HUES6 (cell line): ENCODE results near the gene SLC39A11.

ENCODE experiments used
- H3K27ac ChIP-seq: 2 replicates; pipeline ENCODE4 v1.7.0; 2013; ENCODE audit warnings: low read depth, mild to moderate bottlenecking, low read length, inconsistent platforms
- H3K27me3 ChIP-seq: 2 replicates; pipeline ENCODE4 v1.6.1; 2013; ENCODE audit warnings: low read length; ENCODE audit not compliant: control insufficient read depth, insufficient read depth
- H3K36me3 ChIP-seq: 2 replicates; pipeline ENCODE4 v1.6.1; 2013; ENCODE audit warnings: low read length; ENCODE audit not compliant: control insufficient read depth, insufficient read depth
- H3K4me1 ChIP-seq: 2 replicates; pipeline ENCODE4 v1.6.1; 2013; ENCODE audit warnings: low read length; ENCODE audit not compliant: control insufficient read depth, insufficient read depth
- H3K4me3 ChIP-seq: 2 replicates; pipeline ENCODE4 v1.5.1; 2013; ENCODE audit warnings: low read depth, low read length
- H3K9ac ChIP-seq: one replicate; pipeline ENCODE4 v1.6.1; 2013; ENCODE audit warnings: mild to moderate bottlenecking, low read length
- H3K9me3 ChIP-seq: 2 replicates; pipeline ENCODE4 v1.6.1; 2013; ENCODE audit warnings: low read depth, low read length; ENCODE audit not compliant: control insufficient read depth, insufficient read depth

Gene SLC39A11

DNA sequence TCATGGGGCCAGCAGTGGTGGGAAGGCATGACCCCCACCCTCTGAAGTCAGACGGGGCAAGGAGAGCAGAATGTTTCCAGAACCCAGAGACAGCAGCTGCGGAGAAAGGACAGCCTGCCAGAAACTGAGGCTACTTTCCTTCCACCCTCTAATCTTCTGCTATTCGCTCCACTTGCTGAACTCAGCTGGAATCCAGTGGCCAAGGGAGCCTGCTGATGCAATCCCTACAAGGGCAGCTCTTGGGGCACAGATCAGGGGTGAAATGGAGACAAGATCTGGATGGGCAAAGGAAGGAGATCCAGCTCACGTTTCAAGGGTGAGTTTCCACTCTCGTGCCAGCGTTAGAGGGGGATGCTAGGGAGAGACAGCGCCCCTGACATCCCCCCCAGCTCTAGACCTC is 479.1 kb downstream of the SLC39A11 start:
- Histone ChIP-seq H3K9me3 (no peaks in the 10 kb centered on the region), H3K4me3 (no peak overlapping the region), H3K27me3 (peaks cover 9% of the 10 kb centered on the region), H3K9ac (no peak overlapping the region), H3K36me3 (no peaks in the 10 kb centered on the region), H3K27ac (no peak overlapping the region), H3K4me1 (peaks cover 32% of the 10 kb centered on the region)

DNA sequence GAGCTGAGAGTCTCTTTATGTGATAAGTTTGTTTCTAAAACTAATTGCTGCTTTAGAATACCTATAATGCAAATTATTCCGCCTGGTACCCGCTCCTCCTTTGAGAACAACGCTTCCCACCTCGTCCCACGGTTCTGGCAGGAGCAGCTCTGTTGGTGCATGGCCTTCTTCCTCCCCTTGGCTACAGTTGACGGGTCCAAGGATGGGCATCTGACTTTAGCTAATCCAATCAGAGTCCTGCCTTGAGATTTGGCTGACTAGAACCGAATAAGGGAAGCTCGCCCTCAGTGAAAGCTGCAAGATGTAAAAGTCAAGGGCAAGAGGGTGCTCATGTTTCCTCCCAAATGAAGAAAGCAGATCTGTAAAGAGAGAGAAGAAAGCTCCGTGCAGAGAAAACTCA is 481.3 kb downstream of the SLC39A11 start:
- Histone ChIP-seq H3K9me3 (peaks cover 2% of the 10 kb centered on the region; the same call in 1 of the 2 replicates), H3K36me3 (no peaks in the 10 kb centered on the region), H3K4me1 (peaks cover 17% of the 10 kb centered on the region), H3K9ac (no peak overlapping the region), H3K27me3 (peaks cover 9% of the 10 kb centered on the region), H3K27ac (no peak overlapping the region), H3K4me3 (no peak overlapping the region)

DNA sequence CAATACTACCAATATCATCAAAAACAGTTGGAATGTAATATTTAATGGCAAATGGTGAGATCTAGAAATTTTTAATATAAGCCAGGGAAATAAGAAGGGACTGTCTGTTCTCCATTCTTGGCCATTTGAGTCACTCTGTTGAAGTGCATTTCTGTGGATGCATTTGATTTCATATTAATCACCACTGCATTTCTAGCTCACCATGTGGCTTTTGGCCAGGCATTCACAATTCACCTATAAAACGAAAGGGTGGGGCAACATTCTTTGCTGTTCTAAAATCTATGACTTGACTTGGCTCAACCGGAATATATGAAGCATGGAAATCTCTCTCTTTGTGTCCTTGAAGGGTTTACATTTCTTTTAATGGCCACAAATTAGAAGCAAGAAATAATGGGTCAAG is 483.0 kb downstream of the SLC39A11 start:
- H3K9ac ChIP-seq: no peak overlapping the region
- no peak overlapping the region for H3K4me3 ChIP-seq
- H3K36me3 ChIP-seq: no peaks in the 10 kb centered on the region
- peaks cover 9% of the 10 kb centered on the region for H3K27me3 ChIP-seq
- H3K4me1 ChIP-seq: peaks cover 7% of the 10 kb centered on the region; the same call in 1 of the 2 replicates
- peaks cover 2% of the 10 kb centered on the region; the same call in 1 of the 2 replicates for H3K9me3 ChIP-seq
- no peak overlapping the region for H3K27ac ChIP-seq

DNA sequence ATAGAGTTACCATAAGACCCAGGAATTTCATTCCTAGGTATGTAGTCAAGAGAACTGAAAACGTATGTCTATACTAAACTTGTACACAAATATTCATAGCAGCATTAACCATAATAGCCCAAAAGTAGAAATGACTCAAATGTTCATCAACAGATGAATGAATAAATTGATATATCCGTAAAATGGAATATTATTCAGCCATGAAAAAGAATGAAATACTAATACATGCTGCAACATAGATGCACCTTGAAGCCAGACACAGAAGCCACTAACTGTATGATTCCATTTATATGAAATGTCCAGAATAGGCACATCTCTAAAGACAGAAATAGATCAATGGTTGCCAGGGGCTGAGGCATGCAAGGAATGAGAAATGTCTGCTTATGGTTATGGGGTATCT is 484.1 kb downstream of the SLC39A11 start:
- Histone ChIP-seq H3K4me1 (peaks cover 4% of the 10 kb centered on the region), H3K27me3 (peaks cover 1% of the 10 kb centered on the region), H3K36me3 (no peaks in the 10 kb centered on the region), H3K9ac (no peak overlapping the region), H3K4me3 (no peak overlapping the region), H3K27ac (no peak overlapping the region), H3K9me3 (peaks cover 2% of the 10 kb centered on the region; the same call in 1 of the 2 replicates)

DNA sequence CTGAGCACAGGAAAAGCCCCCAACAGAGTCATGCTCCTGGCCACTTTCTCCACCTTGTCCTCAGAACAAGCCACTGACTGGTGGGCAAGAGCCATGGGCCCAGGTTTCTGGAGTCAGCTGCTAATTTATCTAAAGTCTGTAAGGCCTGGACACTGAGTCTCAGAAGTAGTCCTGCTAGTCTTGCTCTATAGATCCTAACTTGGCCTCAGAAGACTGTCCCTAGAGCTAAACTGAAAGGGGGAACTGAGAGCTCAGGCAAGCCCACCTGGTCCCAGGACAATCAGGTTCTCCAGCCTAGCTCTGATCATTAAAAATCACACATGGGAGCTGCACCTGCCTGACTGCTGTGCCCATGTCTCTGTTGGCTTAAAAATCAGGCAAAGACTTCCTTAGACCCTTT is 485.8 kb downstream of the SLC39A11 start:
- H3K9ac ChIP-seq: no peak overlapping the region
- no peak overlapping the region for H3K27ac ChIP-seq
- H3K9me3 ChIP-seq: peaks cover 2% of the 10 kb centered on the region; the same call in 1 of the 2 replicates
- no peak overlapping the region for H3K4me3 ChIP-seq
- H3K36me3 ChIP-seq: no peaks in the 10 kb centered on the region
- H3K27me3 ChIP-seq: peaks cover 4% of the 10 kb centered on the region; the same call in 1 of the 2 replicates
- peaks cover 13% of the 10 kb centered on the region for H3K4me1 ChIP-seq

DNA sequence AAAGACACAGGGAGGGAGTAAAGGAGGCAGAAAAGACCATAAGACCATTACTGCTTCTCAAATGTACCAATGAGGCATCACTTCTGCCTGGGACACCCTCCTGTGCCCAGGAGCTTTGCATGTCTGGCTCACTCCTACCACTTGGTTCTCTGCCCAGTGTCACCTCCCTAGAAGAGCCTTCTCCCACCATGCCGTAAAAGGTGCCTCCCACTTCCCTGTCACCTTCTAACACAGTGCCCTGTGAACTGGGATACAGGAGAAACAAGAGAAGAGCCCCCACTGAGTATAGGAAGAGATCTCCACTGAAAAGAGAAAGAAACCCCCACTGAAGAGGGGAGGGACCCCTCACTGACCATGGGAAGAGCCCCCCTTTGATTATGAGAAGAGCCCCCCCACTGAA is 486.9 kb downstream of the SLC39A11 start:
- Histone ChIP-seq H3K36me3 (no peaks in the 10 kb centered on the region), H3K27ac (no peak overlapping the region), H3K4me3 (no peak overlapping the region), H3K27me3 (peaks cover 4% of the 10 kb centered on the region; the same call in 1 of the 2 replicates), H3K9me3 (peaks cover 2% of the 10 kb centered on the region; the same call in 1 of the 2 replicates), H3K9ac (no peak overlapping the region), H3K4me1 (peaks cover 13% of the 10 kb centered on the region)

DNA sequence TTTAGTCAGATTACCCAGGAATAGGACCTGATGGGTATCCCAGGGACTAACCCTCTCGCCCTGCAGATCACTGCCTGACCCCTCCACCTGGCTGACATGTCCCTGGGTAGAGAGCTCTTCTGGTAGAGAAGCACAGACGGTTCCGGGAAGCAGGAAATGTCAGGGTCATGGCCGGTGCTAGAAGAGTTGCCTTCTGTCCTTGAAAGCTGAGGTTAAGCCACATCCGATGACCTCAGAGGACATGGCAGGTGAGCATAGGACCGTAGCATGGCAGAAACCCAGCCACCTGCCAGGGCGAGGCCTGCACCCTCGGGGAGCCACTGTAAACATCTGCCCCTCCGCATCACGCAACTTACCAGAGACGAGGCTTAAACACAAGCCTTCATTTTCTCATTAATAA is 488.0 kb downstream of the SLC39A11 start:
- Histone ChIP-seq H3K4me1 (peaks cover 13% of the 10 kb centered on the region), H3K27ac (no peak overlapping the region), H3K9me3 (peaks cover 2% of the 10 kb centered on the region; the same call in 1 of the 2 replicates), H3K27me3 (peaks cover 4% of the 10 kb centered on the region; the same call in 1 of the 2 replicates), H3K36me3 (no peaks in the 10 kb centered on the region), H3K9ac (no peak overlapping the region), H3K4me3 (no peak overlapping the region)

DNA sequence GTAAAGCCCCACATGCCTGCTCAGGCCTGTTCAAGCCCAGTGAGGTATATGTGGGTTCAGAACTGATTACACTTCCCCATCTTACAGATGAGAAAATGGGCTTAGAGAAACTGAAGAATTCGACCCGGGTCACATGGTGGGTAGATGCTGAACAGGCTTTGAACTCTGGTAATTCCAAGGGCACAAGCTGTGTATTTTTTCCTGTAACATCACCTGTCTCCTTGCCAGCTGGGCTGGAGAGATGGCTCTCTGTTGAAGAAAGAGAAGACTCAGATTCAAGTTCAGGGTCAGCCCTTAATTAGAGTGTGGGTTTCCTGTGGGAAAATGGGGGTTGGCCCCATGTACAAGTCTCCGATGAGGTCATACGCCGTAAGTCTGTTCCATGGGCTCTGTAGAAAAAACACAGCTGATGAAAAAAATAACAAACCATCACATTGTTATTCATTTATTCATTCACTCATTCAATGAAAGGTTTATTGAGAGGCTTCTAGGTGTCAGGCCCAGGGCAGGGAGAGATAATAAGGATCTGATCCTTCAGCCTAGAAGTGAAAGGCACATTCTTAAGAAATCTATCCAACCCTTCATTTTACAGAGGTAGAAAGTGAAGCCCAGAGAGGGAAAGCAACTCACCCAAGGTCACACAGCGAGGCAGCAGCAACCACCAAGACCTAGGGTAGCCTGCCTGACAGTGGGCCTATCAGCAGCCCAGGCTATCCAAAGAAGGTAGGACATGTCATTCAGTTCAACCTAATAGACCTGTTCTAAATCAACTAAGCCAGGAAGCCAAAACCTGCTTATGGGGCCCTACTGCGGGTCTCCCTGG is 488.9 kb downstream of the SLC39A11 start:
- H3K9ac ChIP-seq: no peak overlapping the region
- peaks cover 2% of the 10 kb centered on the region; the same call in 1 of the 2 replicates for H3K9me3 ChIP-seq
- H3K4me1 ChIP-seq: peaks cover 13% of the 10 kb centered on the region
- H3K36me3 ChIP-seq: no peaks in the 10 kb centered on the region
- H3K27me3 ChIP-seq: peaks cover 4% of the 10 kb centered on the region; the same call in 1 of the 2 replicates
- no peak overlapping the region for H3K27ac ChIP-seq
- peak overlapping the region; percentile 31 for H3K4me3 ChIP-seq

DNA sequence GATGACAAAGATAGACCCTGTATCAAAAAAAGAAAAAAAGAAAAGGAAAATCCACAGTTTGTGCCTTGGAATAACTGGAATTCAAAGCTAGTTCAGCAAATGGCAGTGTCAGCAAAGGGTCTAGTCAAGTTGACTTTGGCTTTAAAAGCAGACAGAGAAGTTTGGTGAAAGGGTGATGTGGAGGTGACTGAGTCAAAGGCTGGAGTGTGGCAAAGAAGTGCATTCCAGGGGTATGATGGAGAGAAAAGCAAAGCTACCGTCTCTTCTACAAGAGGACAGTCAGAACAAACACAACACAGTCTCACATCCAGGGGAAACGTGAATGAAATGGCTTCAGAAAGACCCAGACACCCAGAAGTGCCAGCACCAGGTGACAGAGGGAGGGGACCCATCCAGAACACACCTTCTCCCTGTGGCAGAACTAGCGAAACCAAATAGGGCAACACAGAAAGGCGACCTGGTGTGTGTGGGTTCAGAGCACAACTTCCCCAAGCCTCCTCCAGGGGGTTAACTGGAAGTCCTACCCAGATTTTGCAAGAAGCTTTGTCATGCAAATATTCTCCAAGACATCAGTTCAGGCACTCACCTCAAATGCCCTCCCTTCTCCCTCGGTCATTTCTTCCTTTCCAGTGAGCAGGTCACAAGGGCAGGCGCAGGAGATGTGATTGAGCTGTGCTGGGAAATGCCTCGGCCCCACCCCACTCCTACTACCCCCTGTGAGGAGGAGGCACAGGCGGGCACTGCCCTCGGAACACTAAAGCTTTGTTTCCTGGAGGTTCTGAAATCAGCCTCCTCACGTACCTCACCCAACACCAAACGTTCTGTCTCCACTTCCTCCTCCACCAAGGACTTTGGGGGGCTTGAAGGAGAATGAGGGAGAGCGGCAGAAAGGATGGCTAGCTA is 489.7 kb downstream of the SLC39A11 start:
- Histone ChIP-seq H3K27me3 (peaks cover 4% of the 10 kb centered on the region; the same call in 1 of the 2 replicates), H3K27ac (no peak overlapping the region), H3K4me3 (peak overlapping the region; percentile 31), H3K9me3 (no peaks in the 10 kb centered on the region), H3K36me3 (no peaks in the 10 kb centered on the region), H3K9ac (no peak overlapping the region), H3K4me1 (peaks cover 13% of the 10 kb centered on the region)

DNA sequence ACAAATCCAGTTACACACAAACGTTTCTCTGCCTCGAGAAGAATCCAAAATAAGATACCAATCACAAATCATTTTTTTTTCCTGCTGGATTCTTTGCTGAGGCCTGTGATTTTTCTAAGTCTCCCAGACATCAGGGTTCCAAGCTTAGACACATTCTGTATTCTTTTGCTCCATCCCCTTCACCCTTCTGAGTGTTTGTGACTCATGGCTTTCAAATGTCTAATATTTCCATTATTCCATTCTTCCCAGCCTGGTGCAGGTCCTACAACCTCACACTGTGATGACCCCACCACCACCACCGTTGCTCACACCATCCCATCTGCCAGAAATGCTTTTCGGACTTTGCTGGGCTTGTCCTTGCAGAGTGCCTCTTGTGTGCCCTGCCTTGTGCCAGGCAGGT is 491.6 kb downstream of the SLC39A11 start:
- Histone ChIP-seq H3K9me3 (no peaks in the 10 kb centered on the region), H3K4me3 (no peak overlapping the region), H3K9ac (no peak overlapping the region), H3K36me3 (no peaks in the 10 kb centered on the region), H3K27ac (no peak overlapping the region), H3K4me1 (peaks cover 13% of the 10 kb centered on the region), H3K27me3 (peaks cover 4% of the 10 kb centered on the region; the same call in 1 of the 2 replicates)
